Keratinocyte (primary cell): Measurements from ENCODE around the gene EXOC4. TPM values are rescaled to one million over a fixed set of nuclear protein-coding genes. Genes with fewer than 3 reads are reported as not detected.

ENCODE experiments used
- DNase-seq: peaks from one replicate; pipeline ENCODE4 v3.0.0-alpha.2; 2011; ENCODE audit warnings: low read depth, missing footprints, low spot score
- FAIRE-seq: peaks from 2 replicates; lab custom pipeline; 2011; peaks lifted over from hg19 to GRCh38; lab: Jason Lieb, UNC
- H2AFZ ChIP-seq: 2 replicates; pipeline ENCODE4 v1.6.0; 2012; ENCODE audit warnings: low read length, control low read depth, inconsistent platforms; ENCODE audit not compliant: control insufficient read depth
- H3K27ac ChIP-seq: 2 replicates; pipeline ENCODE4 v1.5.1; 2011; ENCODE audit warnings: low read length; ENCODE audit not compliant: control insufficient read depth, insufficient read depth
- H3K27me3 ChIP-seq: 3 replicates; pipeline ENCODE4 v1.6.0; 2011; ENCODE audit warnings: low read length; ENCODE audit not compliant: control insufficient read depth, insufficient read depth; ENCODE audit errors: extremely low read depth
- H3K36me3 ChIP-seq, 2 experiments: 2 replicates in 1 of 2; 3 replicates in 1 of 2; pipeline ENCODE4 v1.5.1; 2011; ENCODE audit warnings: low read length in 2 of 2, mild to moderate bottlenecking in 1 of 2; ENCODE audit not compliant: control insufficient read depth in 2 of 2, insufficient read depth in 2 of 2; ENCODE audit errors: extremely low read depth in 1 of 2
- H3K4me1 ChIP-seq: 3 replicates; pipeline ENCODE4 v1.5.1; 2011; ENCODE audit warnings: low read length; ENCODE audit not compliant: control insufficient read depth, insufficient read depth; ENCODE audit errors: extremely low read depth
- H3K4me2 ChIP-seq: 3 replicates; pipeline ENCODE4 v1.6.0; 2011; ENCODE audit warnings: low read depth, low read length; ENCODE audit not compliant: control insufficient read depth, insufficient read depth; ENCODE audit errors: extremely low read depth
- H3K4me3 ChIP-seq, 3 experiments: fragments of 200-600 bp in 1 of 3; sonication (generic) in 1 of 3; 2 replicates in 2 of 3; 3 replicates in 1 of 3; pipeline ENCODE4 v1.5.1; 2011 to 2016; ENCODE audit warnings: low read length in 3 of 3, mild to moderate bottlenecking in 3 of 3, control low read depth in 2 of 3, inconsistent platforms in 1 of 3, low read depth in 1 of 3, mixed read lengths in 1 of 3, mixed run types in 1 of 3, moderate library complexity in 1 of 3; ENCODE audit not compliant: control insufficient read depth in 2 of 3, insufficient read depth in 2 of 3; ENCODE audit errors: extremely low read depth in 1 of 3
- H3K79me2 ChIP-seq: 2 replicates; pipeline ENCODE4 v1.6.0; 2012; ENCODE audit warnings: low read length; ENCODE audit not compliant: control insufficient read depth, insufficient read depth
- H3K9ac ChIP-seq: 3 replicates; pipeline ENCODE4 v1.6.0; 2011; ENCODE audit warnings: low read length; ENCODE audit not compliant: control insufficient read depth, insufficient read depth; ENCODE audit errors: extremely low read depth
- H3K9me1 ChIP-seq: 3 replicates; pipeline ENCODE4 v1.6.0; 2011; ENCODE audit warnings: low read length; ENCODE audit not compliant: control insufficient read depth, insufficient read depth; ENCODE audit errors: extremely low read depth
- H3K9me3 ChIP-seq: 2 replicates; pipeline ENCODE4 v1.5.1; 2012; ENCODE audit warnings: low read depth, low read length; ENCODE audit not compliant: control insufficient read depth
- H4K20me1 ChIP-seq: 3 replicates; pipeline ENCODE4 v1.6.0; 2011; ENCODE audit warnings: low read length; ENCODE audit not compliant: control insufficient read depth, insufficient read depth; ENCODE audit errors: extremely low read depth
- EZH2 ChIP-seq: IDR thresholded peaks from one replicate; pipeline ENCODE4 v1.6.1; 2012; ENCODE audit warnings: inconsistent platforms, mild to moderate bottlenecking, low read length, moderate library complexity
- dilution Hi-C: fragments of 300-500 bp; cut with MboI; formaldehyde crosslinking; loops from one replicate; pipeline ENCODE4 v1.7.0; 2020; ENCODE audit warnings: low sequenced_read_pairs; ENCODE audit not compliant: extremely low pct_ligation_motif_present
- polyA plus RNA-seq, 5 experiments: library from polyadenylated mRNA; depleted of rRNA in 3 of 5; stranded (reverse) in 3 of 5; stranded (forward) in 1 of 5; unstranded in 1 of 5; fragments of >200 nt; gene quantifications; 1 replicate in 1 of 5; 2 replicates in 3 of 5; 3 replicates in 1 of 5; pipeline versions ENCODE4 v1.2.1 to v1.2.3, GENCODE V29; 2011 to 2012; ENCODE audit warnings: missing spikeins in 2 of 5, low read depth in 1 of 5, low replicate concordance in 1 of 5
- small RNA-seq, 3 experiments: library from RNA; depleted of rRNA; stranded (forward); fragments of <200 nt; gene quantifications; one replicate each; pipeline ENCODE3, GENCODE V24; 2012; ENCODE audit warnings: low read depth in 3 of 3, low replicate concordance in 1 of 3; ENCODE audit not compliant: insufficient read length in 3 of 3
- TF ChIP-seq, protein P1 (sequence below), 3 experiments: IDR thresholded peaks in 1 of 3; conservative IDR thresholded peaks in 1 of 3; optimal IDR thresholded peaks in 1 of 3; 2 replicates in 2 of 3; 3 replicates in 1 of 3; pipeline versions ENCODE3 to v1.5.1; 2011; ENCODE audit warnings: low read length in 3 of 3, mild to moderate bottlenecking in 3 of 3, moderate library complexity in 2 of 3, control low read depth in 1 of 3, inconsistent platforms in 1 of 3; ENCODE audit not compliant: insufficient read depth in 2 of 3; ENCODE audit errors: extremely low read depth in 1 of 3

Gene EXOC4
- polyA plus RNA-seq, 1 donor (not counting 4 experiments of a cell fraction or from before 2014, with no cell fraction given), result 52.6 TPM

DNA sequence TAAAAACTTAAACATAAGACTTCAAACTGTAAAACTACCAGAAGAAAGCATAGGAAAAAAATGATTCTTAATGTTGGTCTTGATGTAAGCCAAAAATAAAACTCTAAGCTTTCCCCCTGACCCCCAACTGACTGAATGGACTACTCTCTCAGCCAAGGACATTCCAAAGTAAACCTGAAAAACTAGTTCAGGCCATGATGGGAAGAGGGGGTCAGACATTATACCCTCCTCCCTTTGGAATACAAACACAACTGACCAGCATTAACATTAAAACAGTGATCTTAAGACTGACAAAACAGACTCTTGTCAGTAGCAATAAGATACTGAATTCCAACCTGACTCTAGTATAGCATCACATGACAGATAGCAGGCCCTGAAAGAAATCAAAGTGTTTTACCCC lies 860.8 kb downstream of the EXOC4 start:
- no peaks in the 10 kb centered on the region for H3K9me3 ChIP-seq
- TF ChIP-seq EZH2, result no peak
- TF ChIP-seq, protein P1, sequence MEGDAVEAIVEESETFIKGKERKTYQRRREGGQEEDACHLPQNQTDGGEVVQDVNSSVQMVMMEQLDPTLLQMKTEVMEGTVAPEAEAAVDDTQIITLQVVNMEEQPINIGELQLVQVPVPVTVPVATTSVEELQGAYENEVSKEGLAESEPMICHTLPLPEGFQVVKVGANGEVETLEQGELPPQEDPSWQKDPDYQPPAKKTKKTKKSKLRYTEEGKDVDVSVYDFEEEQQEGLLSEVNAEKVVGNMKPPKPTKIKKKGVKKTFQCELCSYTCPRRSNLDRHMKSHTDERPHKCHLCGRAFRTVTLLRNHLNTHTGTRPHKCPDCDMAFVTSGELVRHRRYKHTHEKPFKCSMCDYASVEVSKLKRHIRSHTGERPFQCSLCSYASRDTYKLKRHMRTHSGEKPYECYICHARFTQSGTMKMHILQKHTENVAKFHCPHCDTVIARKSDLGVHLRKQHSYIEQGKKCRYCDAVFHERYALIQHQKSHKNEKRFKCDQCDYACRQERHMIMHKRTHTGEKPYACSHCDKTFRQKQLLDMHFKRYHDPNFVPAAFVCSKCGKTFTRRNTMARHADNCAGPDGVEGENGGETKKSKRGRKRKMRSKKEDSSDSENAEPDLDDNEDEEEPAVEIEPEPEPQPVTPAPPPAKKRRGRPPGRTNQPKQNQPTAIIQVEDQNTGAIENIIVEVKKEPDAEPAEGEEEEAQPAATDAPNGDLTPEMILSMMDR (optimal IDR thresholded peaks at IDR 0.05 in 1 of 3, IDR thresholded peaks at IDR 0.05 in 1 of 3, conservative IDR thresholded peaks at IDR 0.05 in 1 of 3; ENCODE audit: extremely low read depth in 1 of 3, insufficient read depth in 2 of 3, low read length in 3 of 3), result no peak
- DNase-seq, result no peak
- no peak for FAIRE-seq
- H3K36me3 ChIP-seq, result no peaks in the 10 kb centered on the region
- no peak overlapping the region for H3K4me3 ChIP-seq
- no peak overlapping the region for H2AFZ ChIP-seq
- dilution Hi-C loops, result no loop called here
- no peak overlapping the region for H3K9ac ChIP-seq
- H4K20me1 ChIP-seq, result no peaks in the 10 kb centered on the region
- no peaks in the 10 kb centered on the region for H3K4me1 ChIP-seq
- H3K4me2 ChIP-seq, result no peak overlapping the region
- no peaks in the 10 kb centered on the region for H3K27me3 ChIP-seq
- no peaks in the 10 kb centered on the region for H3K9me1 ChIP-seq
- H3K79me2 ChIP-seq, result no peaks in the 10 kb centered on the region
- H3K27ac ChIP-seq, result no peak overlapping the region

- H3K4me3 ChIP-seq, result no peak overlapping the region
- H3K27ac ChIP-seq, result no peak overlapping the region
- H4K20me1 ChIP-seq, result no peaks in the 10 kb centered on the region
- no peak for TF ChIP-seq EZH2
- TF ChIP-seq, protein P1 (optimal IDR thresholded peaks at IDR 0.05 in 1 of 3, IDR thresholded peaks at IDR 0.05 in 1 of 3, conservative IDR thresholded peaks at IDR 0.05 in 1 of 3; ENCODE audit: extremely low read depth in 1 of 3, insufficient read depth in 2 of 3, low read length in 3 of 3), result no peak
- H2AFZ ChIP-seq, result no peak overlapping the region
- dilution Hi-C loops, result no loop called here
- DNase-seq, result no peak
- H3K79me2 ChIP-seq, result no peaks in the 10 kb centered on the region
- no peaks in the 10 kb centered on the region for H3K4me1 ChIP-seq
- no peak overlapping the region for H3K9ac ChIP-seq
- H3K9me1 ChIP-seq, result no peaks in the 10 kb centered on the region
- FAIRE-seq, result no peak
- no peaks in the 10 kb centered on the region for H3K9me3 ChIP-seq
- H3K36me3 ChIP-seq, result no peaks in the 10 kb centered on the region
- H3K27me3 ChIP-seq, result no peaks in the 10 kb centered on the region
- no peak overlapping the region for H3K4me2 ChIP-seq
These were observed 862.1 kb downstream of the EXOC4 start for GRCh38 chr7:134114992-134115391.

Small RNAs within 50 kb of the gene (small RNA-seq; reads per million reads assigned to genes)
- gene MIR6133, result 0 reads per million in 3 experiments

Other genes starting within 250 kb of the EXOC4 start
- gene CHCHD3, start 171.0 kb upstream of the EXOC4 start, polyA plus RNA-seq, result 40.7 to 73.4 TPM (median 59.2 TPM) in 3 replicates